ENCODE results near the gene SAMD11. TPM values are rescaled to one million over a fixed set of nuclear protein-coding genes. Genes with fewer than 3 reads are reported as not detected.

The SAMD11 gene
- polyA plus RNA-seq, 1 of the 3 experiments (the other 2 are of a cell fraction): 2.1 TPM

- POLR2A ChIA-PET: no interaction called here
- Histone ChIP-seq H3K4me1 (ENCODE audit: control insufficient read depth in 1 of 2, insufficient read depth in 2 of 2, low read depth in 1 of 2, low read length in 1 of 2) (no peaks in the 10 kb centered on the region), H3K9me3 (no peaks in the 10 kb centered on the region), H4K20me1 (ENCODE audit: insufficient read depth) (no peaks in the 10 kb centered on the region), H3K36me3 (replicated peaks in 1 of 2; ENCODE audit: control insufficient read depth in 1 of 2, insufficient read depth in 2 of 2, low read length in 1 of 2) (no peaks in the 10 kb centered on the region), H3K9ac (no peak overlapping the region), H2AFZ (ENCODE audit: low read depth) (no peak overlapping the region), H3F3A (replicated peaks; ENCODE audit: insufficient read depth) (no peaks in the 10 kb centered on the region), H3K4me2 (no peak overlapping the region), H3K27ac (ENCODE audit: low read depth in 2 of 2, low read length in 1 of 2) (no peak overlapping the region), H3K4me3 (ENCODE audit: low read depth in 2 of 2, low read length in 1 of 2) (no peak overlapping the region), H3K79me2 (ENCODE audit: insufficient read depth) (no peaks in the 10 kb centered on the region), H3K9me2 (no peaks in the 10 kb centered on the region), H3K27me3 (ENCODE audit: insufficient read depth) (no peaks in the 10 kb centered on the region)
- no peak for TF ChIP-seq MXI1 (IDR thresholded peaks at IDR 0.05; ENCODE audit: low read depth, low read length)
- TF ChIP-seq TAF1 (IDR thresholded peaks at IDR 0.05; ENCODE audit: borderline replicate concordance, low read depth, low read length): no peak
- TF ChIP-seq FOSL2 (IDR thresholded peaks at IDR 0.05; ENCODE audit: borderline replicate concordance, low read depth): no peak
- TF ChIP-seq PBX3 (IDR thresholded peaks at IDR 0.05): no peak
- TF ChIP-seq FOXJ3 (CRISPR knock-in tag; IDR thresholded peaks at IDR 0.05): no peak
- no peak for TF ChIP-seq RFX5 (IDR thresholded peaks at IDR 0.05; ENCODE audit: low read length)
- TF ChIP-seq RAD21 (IDR thresholded peaks at IDR 0.05; ENCODE audit: low read length): no peak
- no peak for TF ChIP-seq ZBTB33 (IDR thresholded peaks at IDR 0.05; ENCODE audit: borderline replicate concordance, low read depth)
- TF ChIP-seq MAX (IDR thresholded peaks at IDR 0.05; ENCODE audit: low read depth): no peak
- no peak for TF ChIP-seq IRF3 (IDR thresholded peaks at IDR 0.05; ENCODE audit: low read depth, low read length)
- no peak for TF ChIP-seq NRF1 (IDR thresholded peaks at IDR 0.05; ENCODE audit: low read depth, low read length)
- TF ChIP-seq TCF12 (IDR thresholded peaks at IDR 0.05): no peak
- TF ChIP-seq RXRA (IDR thresholded peaks at IDR 0.05; ENCODE audit: borderline replicate concordance, low read depth): no peak
- WGBS (ENCODE audit: low lambda C conversion rate): 48% methylated on average over 15 of the region's 15 CpGs
- DNase-seq: no peak
- CTCF ChIA-PET: interaction anchor here (1.3 to 1.8 kb wide), 3 partner anchors 32 to 100 kb away, joined by 3 to 5 read pairs (median 5); no protein-coding TSS in a partner anchor
Measured at GRCh38 chr1:969260-969855, 45.6 kb downstream of the SAMD11 start.
